CD14-positive monocyte (primary cell): ENCODE results near the gene EDDM13. TPM values are rescaled to one million over a fixed set of nuclear protein-coding genes. Genes with fewer than 3 reads are reported as not detected.

ENCODE experiments used
- DNase-seq, 3 donors: peaks; one replicate each; pipeline ENCODE4 v3.0.0-alpha.2; 2011 to 2022
- H2AFZ ChIP-seq: 2 replicates; pipeline ENCODE4 v1.6.0; 2012; ENCODE audit warnings: mild to moderate bottlenecking, low read depth, low read length, inconsistent platforms; ENCODE audit not compliant: insufficient read depth, poor library complexity, severe bottlenecking
- H3K27ac ChIP-seq, 2 donors: 1 replicate in 1 of 2; 2 replicates in 1 of 2; pipeline ENCODE4 v1.5.1; 2012 to 2013; ENCODE audit warnings: low read length in 2 of 2, control low read depth in 1 of 2, inconsistent platforms in 1 of 2, low read depth in 1 of 2, mild to moderate bottlenecking in 1 of 2
- H3K27me3 ChIP-seq, 2 donors: one replicate each; pipeline versions ENCODE4 v1.6.0 to v1.6.1; 2011 to 2013; ENCODE audit warnings: low read length in 2 of 2; ENCODE audit not compliant: control insufficient read depth in 2 of 2, insufficient read depth in 2 of 2
- H3K36me3 ChIP-seq, 2 donors: replicated peaks in 1 of 2; 1 replicate in 1 of 2; 2 replicates in 1 of 2; pipeline versions ENCODE4 v1.5.1 to v1.6.1; 2012 to 2013; ENCODE audit warnings: low read length in 2 of 2, control low read depth in 1 of 2, inconsistent platforms in 1 of 2, mild to moderate bottlenecking in 1 of 2; ENCODE audit not compliant: insufficient read depth in 2 of 2, control insufficient read depth in 1 of 2
- H3K4me1 ChIP-seq, 2 donors: 1 replicate in 1 of 2; 2 replicates in 1 of 2; pipeline versions ENCODE4 v1.5.1 to v1.6.1; 2012 to 2013; ENCODE audit warnings: low read length in 2 of 2, control low read depth in 1 of 2, inconsistent platforms in 1 of 2, mild to moderate bottlenecking in 1 of 2, moderate library complexity in 1 of 2; ENCODE audit not compliant: insufficient read depth in 2 of 2, control insufficient read depth in 1 of 2
- H3K4me2 ChIP-seq: replicated peaks from 2 replicates; pipeline ENCODE3; 2012; ENCODE audit warnings: low read length, moderate library complexity, mild to moderate bottlenecking; ENCODE audit not compliant: poor library complexity, severe bottlenecking; ENCODE audit errors: extremely low read depth
- H3K4me3 ChIP-seq, 3 experiments: fragments of 200-600 bp in 1 of 3; sonication (generic) in 1 of 3; replicated peaks in 1 of 3; 1 replicate in 2 of 3; 2 replicates in 1 of 3; pipeline ENCODE4 v1.5.1; 2011 to 2013; ENCODE audit warnings: low read length in 3 of 3, mild to moderate bottlenecking in 3 of 3, control low read depth in 2 of 3, low read depth in 2 of 3, inconsistent platforms in 1 of 3, moderate library complexity in 1 of 3
- H3K79me2 ChIP-seq: 2 replicates; pipeline ENCODE4 v1.6.0; 2012; ENCODE audit warnings: mild to moderate bottlenecking, control low read depth, inconsistent platforms, low read length, moderate library complexity; ENCODE audit not compliant: insufficient read depth
- H3K9ac ChIP-seq: 2 replicates; pipeline ENCODE4 v1.6.0; 2017; ENCODE audit warnings: low read length, mild to moderate bottlenecking; ENCODE audit not compliant: insufficient read depth, poor library complexity, severe bottlenecking
- H3K9me3 ChIP-seq, 2 donors: replicated peaks in 1 of 2; 1 replicate in 1 of 2; 2 replicates in 1 of 2; pipeline versions ENCODE4 v1.5.1 to v1.6.1; 2012 to 2013; ENCODE audit warnings: low read length in 2 of 2, control low read depth in 1 of 2; ENCODE audit not compliant: control insufficient read depth in 1 of 2, insufficient read depth in 1 of 2
- H4K20me1 ChIP-seq: 2 replicates; pipeline ENCODE4 v1.6.0; 2012; ENCODE audit warnings: mild to moderate bottlenecking, low read length, control low read depth, moderate library complexity; ENCODE audit not compliant: insufficient read depth
- H3K27ac Mint-ChIP-seq, 7 donors: one replicate each; pipeline ENCODE4 v1.8.0; 2020; ENCODE audit warnings: mild to moderate bottlenecking in 7 of 7, mixed read lengths in 7 of 7, moderate library complexity in 6 of 7, inconsistent platforms in 2 of 7
- H3K27me3 Mint-ChIP-seq, 3 donors: one replicate each; pipeline ENCODE4 v1.8.0; 2021 to 2022; ENCODE audit warnings: low read depth in 3 of 3, mild to moderate bottlenecking in 3 of 3, mixed read lengths in 3 of 3, moderate library complexity in 3 of 3, inconsistent platforms in 1 of 3
- H3K36me3 Mint-ChIP-seq, 2 donors: one replicate each; pipeline ENCODE4 v1.8.0; 2020; ENCODE audit warnings: mixed read lengths in 2 of 2, inconsistent platforms in 1 of 2, mild to moderate bottlenecking in 1 of 2
- H3K4me1 Mint-ChIP-seq: one replicate; pipeline ENCODE4 v1.8.0; 2020; ENCODE audit warnings: mild to moderate bottlenecking, mixed read lengths
- H3K4me3 Mint-ChIP-seq, 2 donors: one replicate each; pipeline ENCODE4 v1.8.0; 2020; ENCODE audit warnings: mild to moderate bottlenecking in 2 of 2, mixed read lengths in 2 of 2, moderate library complexity in 1 of 2
- H3K9me3 Mint-ChIP-seq, 7 donors: one replicate each; pipeline ENCODE4 v1.8.0; 2020 to 2022; ENCODE audit warnings: mixed read lengths in 7 of 7, mild to moderate bottlenecking in 6 of 7, moderate library complexity in 6 of 7, inconsistent platforms in 2 of 7
- WGBS: methylation state at CpG from one replicate; pipeline ENCODE4 v1.1.5; 2013; ENCODE audit warnings: missing lambda C conversion rate; ENCODE audit not compliant: insufficient coverage; 5-methylcytosine and 5-hydroxymethylcytosine counted together
- intact Hi-C, 2 donors: fragments of 100-400 bp; cut with micrococcal nuclease; formaldehyde crosslinking; loops; one replicate each; pipeline versions ENCODE4 v1.15.0 to v1.15.1; 2023
- polyA plus RNA-seq, 3 donors: library from polyadenylated mRNA; depleted of rRNA in 1 of 3; unstranded in 2 of 3; stranded (reverse) in 1 of 3; fragments of 300-500 nt in 2 of 3; fragments of >200 nt in 1 of 3; fragmentation: Illumina TruSeq in 2 of 3; gene quantifications; 1 replicate in 2 of 3; 2 replicates in 1 of 3; pipeline ENCODE4 v1.2.3, GENCODE V29; 2012 to 2021
- small RNA-seq: library from RNA; depleted of rRNA; stranded (forward); fragments of <200 nt; gene quantifications from one replicate; pipeline ENCODE3, GENCODE V24; 2012; ENCODE audit warnings: low read depth; ENCODE audit not compliant: insufficient read length
- TF ChIP-seq, protein P1 (sequence below): fragments of 200-600 bp; IDR thresholded peaks from one replicate; pipeline ENCODE4 v1.8.0; 2022; ENCODE audit warnings: antibody characterized with exemption, mild to moderate bottlenecking

EDDM13 gene
- polyA plus RNA-seq, 3 donors = 0.25 to 0.70 (median 0.61) TPM

DNA sequence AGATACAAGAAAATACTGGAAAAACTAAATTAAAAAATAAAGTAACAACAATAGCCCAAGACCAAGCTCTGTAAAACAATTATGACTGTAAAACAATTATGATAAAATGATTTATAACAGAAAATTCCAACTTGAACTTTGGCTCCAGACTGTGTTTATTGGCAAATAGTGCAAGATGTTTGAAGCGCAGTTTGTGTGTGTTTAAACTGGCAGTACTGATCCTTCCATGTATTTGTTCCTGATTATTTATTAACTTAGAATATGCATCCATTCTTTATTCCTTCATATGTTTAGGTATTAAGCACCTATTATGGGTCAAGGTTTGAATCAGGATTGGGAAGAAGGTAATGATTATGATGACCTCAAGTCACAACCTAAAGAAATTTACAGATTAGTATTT lies 83.0 kb downstream of the EDDM13 start:
- H3K4me1 ChIP-seq = no peaks in the 10 kb centered on the region
- Mint-ChIP-seq H3K9me3 (peaks cover 15 to 35% (median 25%) of the 10 kb centered on the region in 7 donors), H3K4me1 (no peaks in the 10 kb centered on the region), H3K36me3 (no peaks in the 10 kb centered on the region), H3K27ac (no peak overlapping the region), H3K27me3 (no peaks in the 10 kb centered on the region), H3K4me3 (no peak overlapping the region)
- H3K27ac ChIP-seq = no peak overlapping the region
- no peaks in the 10 kb centered on the region for H3K36me3 ChIP-seq
- H3K9ac ChIP-seq = no peak overlapping the region
- no peaks in the 10 kb centered on the region for H3K27me3 ChIP-seq
- H3K4me3 ChIP-seq = no peak overlapping the region
- H4K20me1 ChIP-seq = no peaks in the 10 kb centered on the region
- TF ChIP-seq, protein P1, sequence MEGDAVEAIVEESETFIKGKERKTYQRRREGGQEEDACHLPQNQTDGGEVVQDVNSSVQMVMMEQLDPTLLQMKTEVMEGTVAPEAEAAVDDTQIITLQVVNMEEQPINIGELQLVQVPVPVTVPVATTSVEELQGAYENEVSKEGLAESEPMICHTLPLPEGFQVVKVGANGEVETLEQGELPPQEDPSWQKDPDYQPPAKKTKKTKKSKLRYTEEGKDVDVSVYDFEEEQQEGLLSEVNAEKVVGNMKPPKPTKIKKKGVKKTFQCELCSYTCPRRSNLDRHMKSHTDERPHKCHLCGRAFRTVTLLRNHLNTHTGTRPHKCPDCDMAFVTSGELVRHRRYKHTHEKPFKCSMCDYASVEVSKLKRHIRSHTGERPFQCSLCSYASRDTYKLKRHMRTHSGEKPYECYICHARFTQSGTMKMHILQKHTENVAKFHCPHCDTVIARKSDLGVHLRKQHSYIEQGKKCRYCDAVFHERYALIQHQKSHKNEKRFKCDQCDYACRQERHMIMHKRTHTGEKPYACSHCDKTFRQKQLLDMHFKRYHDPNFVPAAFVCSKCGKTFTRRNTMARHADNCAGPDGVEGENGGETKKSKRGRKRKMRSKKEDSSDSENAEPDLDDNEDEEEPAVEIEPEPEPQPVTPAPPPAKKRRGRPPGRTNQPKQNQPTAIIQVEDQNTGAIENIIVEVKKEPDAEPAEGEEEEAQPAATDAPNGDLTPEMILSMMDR = no peak
- H3K79me2 ChIP-seq = no peaks in the 10 kb centered on the region
- no peak overlapping the region for H2AFZ ChIP-seq
- no CpG with 5 or more reads among the region's 1 CpG for WGBS
- intact Hi-C loops = no loop called here
- DNase-seq = no peak
- no peak overlapping the region for H3K4me2 ChIP-seq
- H3K9me3 ChIP-seq = peaks cover 4 to 10% of the 10 kb centered on the region in 2 donors

- H3K27me3 ChIP-seq = no peaks in the 10 kb centered on the region
- Mint-ChIP-seq H3K4me1 (no peaks in the 10 kb centered on the region), H3K27ac (no peak overlapping the region), H3K9me3 (peaks cover 20 to 42% (median 37%) of the 10 kb centered on the region in 7 donors), H3K36me3 (no peaks in the 10 kb centered on the region), H3K27me3 (no peaks in the 10 kb centered on the region), H3K4me3 (no peak overlapping the region)
- intact Hi-C loops = no loop called here
- no peak overlapping the region for H3K4me3 ChIP-seq
- no peaks in the 10 kb centered on the region for H3K4me1 ChIP-seq
- WGBS = 83% methylated on average over 1 of the region's 2 CpGs
- H2AFZ ChIP-seq = no peak overlapping the region
- no peak overlapping the region for H3K4me2 ChIP-seq
- H3K27ac ChIP-seq = no peak overlapping the region
- H3K79me2 ChIP-seq = no peaks in the 10 kb centered on the region
- DNase-seq = no peak
- no peaks in the 10 kb centered on the region for H4K20me1 ChIP-seq
- H3K9ac ChIP-seq = no peak overlapping the region
- H3K36me3 ChIP-seq = no peaks in the 10 kb centered on the region
- peaks cover 8 to 21% of the 10 kb centered on the region in 2 donors for H3K9me3 ChIP-seq
- TF ChIP-seq, protein P1 = no peak
Measured at GRCh38 chr19:56356944-56357343, 84.4 kb downstream of the EDDM13 start.

Small RNA genes lying within 50 kb of the gene (small RNA-seq; reads per million reads assigned to genes)
- gene RF00019 = not detected

Other genes with a start within 250 kb of the EDDM13 start
- 10 to 100 TPM in 1 of 3 donors, 1 to 10 TPM in 2; 1.2 to 16.2 (median 1.8) TPM for gene ZNF787, start 151.5 kb upstream of the EDDM13 start, polyA plus RNA-seq
- 1 to 10 TPM; 2.7 to 6.9 (median 3.5) TPM for gene ZNF444, start 131.5 kb upstream of the EDDM13 start, polyA plus RNA-seq
- gene GALP, start 96.7 kb upstream of the EDDM13 start, polyA plus RNA-seq = not detected
- gene ZSCAN5B, start 75.0 kb upstream of the EDDM13 start, polyA plus RNA-seq = not detected
- gene ZSCAN5C, start 70.5 kb upstream of the EDDM13 start, polyA plus RNA-seq = not detected
- 10 to 100 TPM in 1 of 3 donors, 1 to 10 TPM in 2; 5.3 to 11.3 (median 6.3) TPM for gene ZSCAN5A, start 42.1 kb downstream of the EDDM13 start, polyA plus RNA-seq
- gene ZNF582, start 120.8 kb downstream of the EDDM13 start, polyA plus RNA-seq = 1 to 10 TPM; 1.4 to 4.9 (median 1.6) TPM
- gene ZNF583, start 131.6 kb downstream of the EDDM13 start, polyA plus RNA-seq = 1 to 10 TPM; 1.3 to 6.6 (median 4.0) TPM
- gene ZNF667, start 204.6 kb downstream of the EDDM13 start, polyA plus RNA-seq = under 1 TPM in 1 of 3 donors, not detected in 2; 0.14 TPM
- gene ZNF471, start 235.1 kb downstream of the EDDM13 start, polyA plus RNA-seq = under 1 TPM in 2 of 3 donors, not detected in 1; 0.14 to 0.16 TPM